Measurements from ENCODE around the gene LY86. TPM values are rescaled to one million over a fixed set of nuclear protein-coding genes. Genes with fewer than 3 reads are reported as not detected.

LY86 gene
- total and polyA plus RNA-seq, 2 of the 13 experiments (the other 11 are each of a cell fraction or from before 2014, with no cell fraction given): not detected

- H3K79me2 ChIP-seq (ENCODE audit: insufficient read depth, low read length): no peaks in the 10 kb centered on the region
- DNase-seq (ENCODE audit: low spot score) (no peak), FAIRE-seq (no peak), ATAC-seq (no peak)
- 71% methylated on average over 12 of the region's 13 CpGs for WGBS (ENCODE audit: low lambda C conversion rate)
- no peak overlapping the region for H3K9ac ChIP-seq (ENCODE audit: insufficient read depth, low read depth, low read length)
- H2AFZ ChIP-seq (ENCODE audit: low read length): no peak overlapping the region
- no peak for TF ChIP-seq ZNF354B (CRISPR knock-in tag; IDR thresholded peaks at IDR 0.05)
- no peak for TF ChIP-seq ATRX (CRISPR knock-in tag; IDR thresholded peaks at IDR 0.05; ENCODE audit: borderline replicate concordance)
- no peak for TF ChIP-seq BCL6 (CRISPR knock-in tag; IDR thresholded peaks at IDR 0.05)
- no peak for TF ChIP-seq ZNF383 (CRISPR knock-in tag; IDR thresholded peaks at IDR 0.05; ENCODE audit: borderline replicate concordance)
- no peak for TF ChIP-seq FOXA3 (CRISPR knock-in tag; IDR thresholded peaks at IDR 0.05)
- TF ChIP-seq MTF1 (CRISPR knock-in tag; IDR thresholded peaks at IDR 0.05): no peak
- no peak for TF ChIP-seq ZNF766 (CRISPR knock-in tag; IDR thresholded peaks at IDR 0.05; ENCODE audit: borderline replicate concordance)
- TF ChIP-seq CCAR2 (optimal IDR thresholded peaks at IDR 0.05; ENCODE audit: low read depth, low read length): no peak
- TF ChIP-seq PREB (CRISPR knock-in tag; IDR thresholded peaks at IDR 0.05): no peak
- no peak for TF ChIP-seq ZNF784 (CRISPR knock-in tag; IDR thresholded peaks at IDR 0.05; ENCODE audit: borderline replicate concordance)
- no peak for TF ChIP-seq ZNF468 (CRISPR knock-in tag; IDR thresholded peaks at IDR 0.05)
- no peak for TF ChIP-seq NAIF1 (CRISPR knock-in tag; IDR thresholded peaks at IDR 0.05; ENCODE audit: borderline replicate concordance)
- no peak for TF ChIP-seq ZBTB7A (CRISPR knock-in tag; IDR thresholded peaks at IDR 0.05)
- no peak for TF ChIP-seq ZNF30 (CRISPR knock-in tag; IDR thresholded peaks at IDR 0.05)
- no peak for TF ChIP-seq ZFY (CRISPR knock-in tag; IDR thresholded peaks at IDR 0.05)
- TF ChIP-seq GLMP (CRISPR knock-in tag; IDR thresholded peaks at IDR 0.05; ENCODE audit: borderline replicate concordance): no peak
- no peak for TF ChIP-seq NCOA1 (CRISPR knock-in tag; IDR thresholded peaks at IDR 0.05)
- no peak for TF ChIP-seq HNF1B (CRISPR knock-in tag; IDR thresholded peaks at IDR 0.05)
- no peak for TF ChIP-seq ZNF614 (CRISPR knock-in tag; IDR thresholded peaks at IDR 0.05; ENCODE audit: borderline replicate concordance)
- intact Hi-C loops (cut with micrococcal nuclease; ENCODE audit: unreplicated experiment) (no loop called here), in situ Hi-C loops (cut with HindIII; ENCODE audit: extremely low pct_ligation_motif_present, low pct_unique_long_range_greater_than_20kb) (no loop called here)
- H3K27me3 ChIP-seq (ENCODE audit: control insufficient read depth in 1 of 2, insufficient read depth in 2 of 2, low read length in 2 of 2): peaks cover 0 to 21% of the 10 kb centered on the region in 2 experiments; a peak in 3 of 5 replicates
- BruUV-seq (replicated peaks): no TSS peak
- peaks cover 2% of the 10 kb centered on the region for H3K4me1 ChIP-seq (ENCODE audit: insufficient read depth, low read length)
- H3K36me3 ChIP-seq (replicated peaks in 1 of 2; ENCODE audit: control insufficient read depth in 1 of 2, insufficient read depth in 2 of 2, low read length in 2 of 2): no peaks in the 10 kb centered on the region
- no peaks in the 10 kb centered on the region for H3K9me3 ChIP-seq (ENCODE audit: low read length)
- H3K4me2 ChIP-seq (ENCODE audit: low read depth, low read length): no peak overlapping the region
- ChIA-PET POLR2A (no interaction called here), CTCF (ENCODE audit: low intra/inter-chr PET ratio, low total read pairs) (no interaction called here)
- H3K27ac ChIP-seq (ENCODE audit: extremely low read length, insufficient read depth, low read length): no peak overlapping the region
- no peaks in the 10 kb centered on the region for H4K20me1 ChIP-seq (ENCODE audit: insufficient read depth, low read length)
- H3K4me3 ChIP-seq (replicated peaks in 1 of 3; ENCODE audit: insufficient read depth in 1 of 3, low read depth in 2 of 3, low read length in 3 of 3): no peak overlapping the region
Observed at GRCh38 chr6:6605873-6606272, 17.4 kb downstream of the LY86 start.
